ENCODE results near the gene AHSG. TPM values are rescaled to one million over a fixed set of nuclear protein-coding genes. Genes with fewer than 3 reads are reported as not detected.

Gene AHSG
- total and polyA plus RNA-seq, 2 experiments from 2014 or later = 0.10 to 0.18 TPM

DNA sequence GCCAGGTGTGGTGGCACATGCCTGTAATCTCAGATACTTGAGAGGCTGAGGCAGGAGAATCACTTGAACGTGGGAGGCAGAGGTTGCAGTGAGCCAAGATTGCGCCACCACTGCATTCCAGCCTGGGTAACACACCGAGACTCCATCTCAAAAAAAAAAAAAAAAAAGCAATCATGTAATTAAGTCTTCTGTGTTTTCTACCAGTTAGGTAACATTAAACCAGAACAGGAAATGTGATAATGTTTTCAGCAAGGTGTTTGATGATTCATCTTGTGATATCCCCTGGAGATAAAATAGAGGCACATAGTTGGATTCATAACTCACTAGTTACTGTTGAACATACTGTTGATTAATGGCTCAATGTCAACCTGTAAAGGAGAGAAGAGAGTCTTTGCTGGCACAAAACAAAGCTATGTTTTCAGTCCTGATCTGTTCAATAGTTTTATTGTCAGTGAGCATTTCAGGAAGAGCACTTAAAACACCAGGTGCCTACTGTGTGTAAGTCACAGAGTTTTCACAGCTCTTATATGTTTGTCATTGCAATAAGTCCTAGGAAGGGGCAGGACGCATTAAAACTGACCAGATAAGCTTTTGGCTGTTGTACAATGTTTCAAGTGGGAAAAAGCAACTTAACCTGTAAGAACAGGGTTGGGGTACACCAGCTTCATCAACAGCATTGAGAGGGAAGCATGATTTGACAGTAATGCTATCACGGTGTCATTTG, 22.8 kb upstream of the AHSG start (continued):
- TF ChIP-seq, protein P1, sequence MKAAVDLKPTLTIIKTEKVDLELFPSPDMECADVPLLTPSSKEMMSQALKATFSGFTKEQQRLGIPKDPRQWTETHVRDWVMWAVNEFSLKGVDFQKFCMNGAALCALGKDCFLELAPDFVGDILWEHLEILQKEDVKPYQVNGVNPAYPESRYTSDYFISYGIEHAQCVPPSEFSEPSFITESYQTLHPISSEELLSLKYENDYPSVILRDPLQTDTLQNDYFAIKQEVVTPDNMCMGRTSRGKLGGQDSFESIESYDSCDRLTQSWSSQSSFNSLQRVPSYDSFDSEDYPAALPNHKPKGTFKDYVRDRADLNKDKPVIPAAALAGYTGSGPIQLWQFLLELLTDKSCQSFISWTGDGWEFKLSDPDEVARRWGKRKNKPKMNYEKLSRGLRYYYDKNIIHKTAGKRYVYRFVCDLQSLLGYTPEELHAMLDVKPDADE (IDR thresholded peaks at IDR 0.05) = no peak
- TF ChIP-seq EZH2 (IDR thresholded peaks at IDR 0.05; ENCODE audit: low read depth, unreplicated experiment) = no peak
- TF ChIP-seq ZNF331 (CRISPR knock-in tag; IDR thresholded peaks at IDR 0.05; ENCODE audit: low read depth) = no peak
- no peak for TF ChIP-seq POLR2AphosphoS5 (IDR thresholded peaks at IDR 0.05; ENCODE audit: low read depth)
- no peak for TF ChIP-seq JUNB (IDR thresholded peaks at IDR 0.05; ENCODE audit: unreplicated experiment)
- TF ChIP-seq, protein P2, sequence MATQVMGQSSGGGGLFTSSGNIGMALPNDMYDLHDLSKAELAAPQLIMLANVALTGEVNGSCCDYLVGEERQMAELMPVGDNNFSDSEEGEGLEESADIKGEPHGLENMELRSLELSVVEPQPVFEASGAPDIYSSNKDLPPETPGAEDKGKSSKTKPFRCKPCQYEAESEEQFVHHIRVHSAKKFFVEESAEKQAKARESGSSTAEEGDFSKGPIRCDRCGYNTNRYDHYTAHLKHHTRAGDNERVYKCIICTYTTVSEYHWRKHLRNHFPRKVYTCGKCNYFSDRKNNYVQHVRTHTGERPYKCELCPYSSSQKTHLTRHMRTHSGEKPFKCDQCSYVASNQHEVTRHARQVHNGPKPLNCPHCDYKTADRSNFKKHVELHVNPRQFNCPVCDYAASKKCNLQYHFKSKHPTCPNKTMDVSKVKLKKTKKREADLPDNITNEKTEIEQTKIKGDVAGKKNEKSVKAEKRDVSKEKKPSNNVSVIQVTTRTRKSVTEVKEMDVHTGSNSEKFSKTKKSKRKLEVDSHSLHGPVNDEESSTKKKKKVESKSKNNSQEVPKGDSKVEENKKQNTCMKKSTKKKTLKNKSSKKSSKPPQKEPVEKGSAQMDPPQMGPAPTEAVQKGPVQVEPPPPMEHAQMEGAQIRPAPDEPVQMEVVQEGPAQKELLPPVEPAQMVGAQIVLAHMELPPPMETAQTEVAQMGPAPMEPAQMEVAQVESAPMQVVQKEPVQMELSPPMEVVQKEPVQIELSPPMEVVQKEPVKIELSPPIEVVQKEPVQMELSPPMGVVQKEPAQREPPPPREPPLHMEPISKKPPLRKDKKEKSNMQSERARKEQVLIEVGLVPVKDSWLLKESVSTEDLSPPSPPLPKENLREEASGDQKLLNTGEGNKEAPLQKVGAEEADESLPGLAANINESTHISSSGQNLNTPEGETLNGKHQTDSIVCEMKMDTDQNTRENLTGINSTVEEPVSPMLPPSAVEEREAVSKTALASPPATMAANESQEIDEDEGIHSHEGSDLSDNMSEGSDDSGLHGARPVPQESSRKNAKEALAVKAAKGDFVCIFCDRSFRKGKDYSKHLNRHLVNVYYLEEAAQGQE (IDR thresholded peaks at IDR 0.05; ENCODE audit: unreplicated experiment) = no peak
- TF ChIP-seq ZNF114 (CRISPR knock-in tag; IDR thresholded peaks at IDR 0.05) = no peak

DNA sequence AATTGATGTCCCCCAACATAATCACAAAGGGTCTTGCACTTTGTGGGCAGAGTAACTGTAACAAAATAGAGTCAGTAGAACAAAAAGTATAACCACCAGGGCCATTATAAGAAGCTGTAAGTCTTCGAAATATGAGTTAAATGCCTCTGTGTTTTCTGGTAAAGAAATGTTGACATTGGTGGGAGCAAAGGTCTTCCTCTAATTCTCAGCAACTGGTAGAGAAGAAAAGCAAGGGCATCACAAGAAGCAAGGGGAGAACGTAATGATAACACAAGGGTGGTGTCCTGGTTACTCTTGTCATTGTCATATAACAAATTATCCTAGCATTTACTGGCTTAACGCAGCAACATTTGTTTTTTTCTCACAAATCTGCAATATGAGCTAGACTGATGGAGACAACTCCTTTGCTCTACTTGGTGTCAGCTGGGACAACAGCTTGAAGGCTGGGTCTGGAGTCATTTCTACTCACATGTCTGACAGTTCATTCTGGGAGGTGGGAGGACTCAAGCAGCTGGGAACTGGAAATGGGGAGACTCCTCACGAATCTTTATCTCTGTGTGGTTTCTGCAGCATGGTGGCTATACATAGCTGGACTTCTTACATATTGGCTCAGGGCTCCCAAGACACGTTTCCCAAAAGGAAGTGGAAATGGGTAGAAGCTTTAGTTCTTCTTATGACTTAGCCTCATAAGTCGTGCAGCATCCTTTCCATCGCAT, 22.1 kb upstream of the AHSG start:
- no peak overlapping the region for H3K4me2 ChIP-seq
- Mint-ChIP-seq H3K27ac (no peak overlapping the region), H3K36me3 (ENCODE audit: low read depth) (peaks cover under 1% of the 10 kb centered on the region; the same call in 1 of the 3 replicates), H3K4me3 (no peak overlapping the region), H3K9me3 (no peaks in the 10 kb centered on the region), H3K27me3 (ENCODE audit: insufficient read depth, low read depth, poor library complexity) (no peaks in the 10 kb centered on the region), H3K4me1 (no peaks in the 10 kb centered on the region)
- H3K36me3 ChIP-seq (ENCODE audit: insufficient read depth) = no peaks in the 10 kb centered on the region
- no peaks in the 10 kb centered on the region for H3K9me2 ChIP-seq (ENCODE audit: insufficient read depth)
- no peaks in the 10 kb centered on the region for H4K20me1 ChIP-seq (replicated peaks; ENCODE audit: insufficient read depth)
- no peak for DNase-seq (ENCODE audit: low spot score)
- no peaks in the 10 kb centered on the region for H3F3A ChIP-seq (replicated peaks; ENCODE audit: low read depth)
- no peak for ATAC-seq
- H3K4me3 ChIP-seq = no peak overlapping the region
- H3K27ac ChIP-seq (ENCODE audit: low read depth) = no peak overlapping the region
- no peaks in the 10 kb centered on the region for H3K4me1 ChIP-seq (ENCODE audit: insufficient read depth)
- H3K79me2 ChIP-seq (replicated peaks; ENCODE audit: insufficient read depth) = no peaks in the 10 kb centered on the region
- H3K27me3 ChIP-seq (ENCODE audit: insufficient read depth) = no peaks in the 10 kb centered on the region
- H2AFZ ChIP-seq = no peak overlapping the region
- TF ChIP-seq ZNF331 (CRISPR knock-in tag; IDR thresholded peaks at IDR 0.05; ENCODE audit: low read depth) (no peak), EZH2 (IDR thresholded peaks at IDR 0.05; ENCODE audit: low read depth, unreplicated experiment) (no peak), EZH2phosphoT487 (IDR thresholded peaks at IDR 0.05; ENCODE audit: unreplicated experiment) (no peak), JUNB (IDR thresholded peaks at IDR 0.05; ENCODE audit: unreplicated experiment) (no peak), ZNF114 (CRISPR knock-in tag; IDR thresholded peaks at IDR 0.05) (no peak)
- TF ChIP-seq, protein P3, sequence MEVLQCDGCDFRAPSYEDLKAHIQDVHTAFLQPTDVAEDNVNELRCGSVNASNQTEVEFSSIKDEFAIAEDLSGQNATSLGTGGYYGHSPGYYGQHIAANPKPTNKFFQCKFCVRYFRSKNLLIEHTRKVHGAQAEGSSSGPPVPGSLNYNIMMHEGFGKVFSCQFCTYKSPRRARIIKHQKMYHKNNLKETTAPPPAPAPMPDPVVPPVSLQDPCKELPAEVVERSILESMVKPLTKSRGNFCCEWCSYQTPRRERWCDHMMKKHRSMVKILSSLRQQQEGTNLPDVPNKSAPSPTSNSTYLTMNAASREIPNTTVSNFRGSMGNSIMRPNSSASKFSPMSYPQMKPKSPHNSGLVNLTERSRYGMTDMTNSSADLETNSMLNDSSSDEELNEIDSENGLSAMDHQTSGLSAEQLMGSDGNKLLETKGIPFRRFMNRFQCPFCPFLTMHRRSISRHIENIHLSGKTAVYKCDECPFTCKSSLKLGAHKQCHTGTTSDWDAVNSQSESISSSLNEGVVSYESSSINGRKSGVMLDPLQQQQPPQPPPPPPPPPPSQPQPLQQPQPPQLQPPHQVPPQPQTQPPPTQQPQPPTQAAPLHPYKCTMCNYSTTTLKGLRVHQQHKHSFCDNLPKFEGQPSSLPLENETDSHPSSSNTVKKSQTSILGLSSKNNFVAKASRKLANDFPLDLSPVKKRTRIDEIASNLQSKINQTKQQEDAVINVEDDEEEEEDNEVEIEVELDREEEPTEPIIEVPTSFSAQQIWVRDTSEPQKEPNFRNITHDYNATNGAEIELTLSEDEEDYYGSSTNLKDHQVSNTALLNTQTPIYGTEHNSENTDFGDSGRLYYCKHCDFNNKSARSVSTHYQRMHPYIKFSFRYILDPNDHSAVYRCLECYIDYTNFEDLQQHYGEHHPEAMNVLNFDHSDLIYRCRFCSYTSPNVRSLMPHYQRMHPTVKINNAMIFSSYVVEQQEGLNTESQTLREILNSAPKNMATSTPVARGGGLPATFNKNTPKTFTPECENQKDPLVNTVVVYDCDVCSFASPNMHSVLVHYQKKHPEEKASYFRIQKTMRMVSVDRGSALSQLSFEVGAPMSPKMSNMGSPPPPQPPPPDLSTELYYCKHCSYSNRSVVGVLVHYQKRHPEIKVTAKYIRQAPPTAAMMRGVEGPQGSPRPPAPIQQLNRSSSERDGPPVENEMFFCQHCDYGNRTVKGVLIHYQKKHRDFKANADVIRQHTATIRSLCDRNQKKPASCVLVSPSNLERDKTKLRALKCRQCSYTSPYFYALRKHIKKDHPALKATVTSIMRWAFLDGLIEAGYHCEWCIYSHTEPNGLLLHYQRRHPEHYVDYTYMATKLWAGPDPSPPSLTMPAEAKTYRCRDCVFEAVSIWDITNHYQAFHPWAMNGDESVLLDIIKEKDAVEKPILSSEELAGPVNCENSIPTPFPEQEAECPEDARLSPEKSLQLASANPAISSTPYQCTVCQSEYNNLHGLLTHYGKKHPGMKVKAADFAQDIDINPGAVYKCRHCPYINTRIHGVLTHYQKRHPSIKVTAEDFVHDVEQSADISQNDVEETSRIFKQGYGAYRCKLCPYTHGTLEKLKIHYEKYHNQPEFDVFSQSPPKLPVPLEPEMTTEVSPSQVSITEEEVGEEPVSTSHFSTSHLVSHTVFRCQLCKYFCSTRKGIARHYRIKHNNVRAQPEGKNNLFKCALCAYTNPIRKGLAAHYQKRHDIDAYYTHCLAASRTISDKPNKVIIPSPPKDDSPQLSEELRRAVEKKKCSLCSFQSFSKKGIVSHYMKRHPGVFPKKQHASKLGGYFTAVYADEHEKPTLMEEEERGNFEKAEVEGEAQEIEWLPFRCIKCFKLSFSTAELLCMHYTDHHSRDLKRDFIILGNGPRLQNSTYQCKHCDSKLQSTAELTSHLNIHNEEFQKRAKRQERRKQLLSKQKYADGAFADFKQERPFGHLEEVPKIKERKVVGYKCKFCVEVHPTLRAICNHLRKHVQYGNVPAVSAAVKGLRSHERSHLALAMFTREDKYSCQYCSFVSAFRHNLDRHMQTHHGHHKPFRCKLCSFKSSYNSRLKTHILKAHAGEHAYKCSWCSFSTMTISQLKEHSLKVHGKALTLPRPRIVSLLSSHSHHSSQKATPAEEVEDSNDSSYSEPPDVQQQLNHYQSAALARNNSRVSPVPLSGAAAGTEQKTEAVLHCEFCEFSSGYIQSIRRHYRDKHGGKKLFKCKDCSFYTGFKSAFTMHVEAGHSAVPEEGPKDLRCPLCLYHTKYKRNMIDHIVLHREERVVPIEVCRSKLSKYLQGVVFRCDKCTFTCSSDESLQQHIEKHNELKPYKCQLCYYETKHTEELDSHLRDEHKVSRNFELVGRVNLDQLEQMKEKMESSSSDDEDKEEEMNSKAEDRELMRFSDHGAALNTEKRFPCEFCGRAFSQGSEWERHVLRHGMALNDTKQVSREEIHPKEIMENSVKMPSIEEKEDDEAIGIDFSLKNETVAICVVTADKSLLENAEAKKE (CRISPR knock-in tag; IDR thresholded peaks at IDR 0.05) = no peak
